Measurements from ENCODE around the gene TXLNB.

GRCh38 chr6:139277161-139277560 is 14.6 kb downstream of the TXLNB start:
- no peak for TF ChIP-seq CTCF (IDR thresholded peaks at IDR 0.05)
- TF ChIP-seq POLR2A (IDR thresholded peaks at IDR 0.05): no peak
